SHP77 (cell line): ENCODE results near the gene ATP9B.

Experiments
- DNase-seq, 2 experiments: peaks; one replicate each; lab custom pipeline; 2025; lab: John Stamatoyannopoulos, UW

ATP9B gene

DNA sequence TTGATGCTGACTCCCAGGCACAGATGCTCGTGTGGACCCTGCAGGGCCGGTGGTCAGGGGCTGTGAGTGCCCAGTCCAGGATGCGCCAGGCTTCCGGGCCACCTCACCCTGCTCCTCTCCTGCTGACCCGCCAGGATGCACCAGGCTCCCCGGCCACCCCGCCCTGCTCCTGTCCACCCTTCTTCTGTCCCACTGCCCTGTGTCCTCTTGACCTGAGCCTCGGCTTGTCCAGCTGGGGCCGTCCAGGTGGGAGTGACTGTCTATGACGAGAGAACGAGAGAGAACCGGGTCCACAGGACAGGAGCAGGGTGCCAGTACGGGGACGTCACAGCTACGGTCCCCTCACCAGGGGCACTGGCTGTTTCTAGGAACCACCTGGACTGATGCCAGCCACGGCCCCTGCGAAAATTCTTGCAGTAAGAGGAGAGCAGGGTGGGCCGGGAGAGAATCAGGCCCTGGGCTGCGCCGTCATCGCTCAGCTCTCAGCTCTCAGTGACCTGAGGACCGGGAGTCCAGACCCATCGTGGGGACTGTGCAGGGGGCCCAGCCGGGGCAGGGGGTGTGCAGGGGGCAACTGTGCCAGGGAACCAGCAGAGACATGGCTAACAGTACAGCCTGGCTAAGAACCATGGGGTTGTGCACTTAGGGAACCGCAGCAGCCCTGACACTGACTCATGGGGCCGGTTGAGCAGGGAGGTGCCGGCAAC is 313.6 kb downstream of the ATP9B start:
- DNase-seq: no peak

DNA sequence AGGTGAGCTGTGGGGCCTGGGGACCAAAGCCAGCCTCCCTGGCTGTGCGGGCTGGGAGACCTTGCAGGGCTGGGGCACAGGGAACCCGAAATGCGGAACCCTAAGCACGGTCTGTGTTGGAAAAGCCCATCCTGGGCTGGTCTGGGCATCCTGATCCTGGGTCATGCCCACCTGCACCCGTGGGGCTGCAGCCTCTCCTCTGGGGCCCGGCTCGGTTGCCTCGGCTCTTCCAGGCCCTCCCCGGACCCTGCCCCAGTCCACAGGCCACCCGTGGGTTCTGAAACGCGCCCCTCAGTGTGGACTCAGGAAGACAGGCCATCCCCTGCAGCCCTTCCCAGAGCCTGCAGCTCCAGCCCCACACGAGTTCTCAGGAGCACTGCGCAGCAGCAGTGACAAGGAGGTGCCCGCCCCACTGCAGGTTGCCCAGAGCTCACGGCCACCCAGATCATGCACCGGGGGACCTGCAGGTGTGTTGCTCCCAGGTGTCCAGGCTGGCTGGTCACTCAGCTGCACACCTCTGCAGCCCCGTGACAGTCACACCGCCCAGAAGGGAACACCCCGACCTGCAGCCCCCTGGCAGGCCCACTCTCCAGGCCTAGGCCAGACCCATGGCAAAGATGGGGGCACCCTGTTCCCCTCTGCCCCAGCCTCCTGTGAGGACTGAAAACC is 314.3 kb downstream of the ATP9B start:
- DNase-seq: no peak

DNA sequence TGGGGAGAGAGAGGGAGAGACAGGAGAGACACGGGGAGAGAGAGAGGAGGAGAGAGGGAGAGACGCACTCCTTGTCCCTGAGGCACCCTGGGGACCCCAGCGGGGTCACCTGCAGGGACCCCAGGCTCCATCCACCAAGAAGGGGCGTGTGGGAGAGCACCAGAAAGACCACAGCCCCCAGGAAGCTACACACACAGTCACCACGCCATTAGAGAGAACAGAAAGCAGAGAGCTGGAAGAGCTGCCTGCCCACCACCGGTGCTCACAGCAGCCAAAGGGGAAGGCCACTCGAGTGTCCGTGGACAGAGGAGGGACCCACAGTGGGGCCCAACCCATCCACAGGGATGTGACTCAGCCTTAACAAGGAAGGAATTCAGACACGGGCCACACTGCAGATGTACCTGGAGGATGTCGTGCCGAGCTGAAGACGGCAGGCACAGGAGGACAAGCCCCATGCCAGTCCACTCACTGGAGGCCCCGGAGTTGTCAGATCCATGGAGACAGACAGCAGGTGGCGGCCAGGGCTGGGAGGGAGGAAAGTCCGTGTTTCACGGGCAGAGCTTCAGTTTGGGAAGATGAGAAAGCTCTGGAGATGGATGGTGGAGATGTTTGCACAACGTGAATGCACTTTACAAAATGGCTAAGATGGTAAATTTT is 315.1 kb downstream of the ATP9B start:
- DNase-seq: no peak

DNA sequence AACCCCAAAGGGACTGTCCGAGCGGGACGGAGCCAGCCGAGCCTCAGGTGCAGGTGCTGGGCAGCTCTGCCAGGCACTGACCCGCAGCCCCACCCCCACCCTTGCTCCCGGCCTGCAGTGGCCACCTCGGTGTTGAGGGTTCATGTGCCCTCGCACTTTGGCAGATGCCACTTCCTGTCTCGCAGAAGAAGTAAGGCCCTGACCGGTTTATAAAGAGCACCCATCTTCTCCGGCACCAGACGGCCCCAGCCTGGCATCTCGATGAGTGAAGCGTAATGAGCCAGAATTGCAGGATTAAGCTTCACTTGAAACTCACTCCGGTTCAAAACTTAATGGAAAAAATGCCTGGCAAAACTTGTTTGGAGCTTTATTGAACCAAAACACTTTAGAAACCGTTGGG is 315.6 kb downstream of the ATP9B start:
- DNase-seq: no peak

DNA sequence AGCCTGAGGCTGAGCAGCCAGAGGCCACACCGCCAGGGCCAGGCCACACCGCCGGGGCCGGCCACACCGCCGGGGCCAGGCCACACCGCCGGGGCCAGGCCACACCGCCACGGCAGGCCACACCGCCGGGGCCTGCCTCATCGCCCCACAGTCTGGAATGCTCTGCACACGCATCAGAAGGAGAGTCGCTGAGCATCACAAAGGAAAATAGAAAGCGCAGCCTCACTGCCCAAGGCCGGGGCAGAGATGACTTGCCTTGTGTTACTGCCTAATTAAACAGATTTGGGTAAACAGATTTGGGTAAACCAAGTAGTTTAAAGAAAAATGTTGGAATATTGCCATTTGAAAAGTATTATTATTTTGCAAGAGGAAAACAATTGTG is 316.1 kb downstream of the ATP9B start:
- no peak for DNase-seq

DNA sequence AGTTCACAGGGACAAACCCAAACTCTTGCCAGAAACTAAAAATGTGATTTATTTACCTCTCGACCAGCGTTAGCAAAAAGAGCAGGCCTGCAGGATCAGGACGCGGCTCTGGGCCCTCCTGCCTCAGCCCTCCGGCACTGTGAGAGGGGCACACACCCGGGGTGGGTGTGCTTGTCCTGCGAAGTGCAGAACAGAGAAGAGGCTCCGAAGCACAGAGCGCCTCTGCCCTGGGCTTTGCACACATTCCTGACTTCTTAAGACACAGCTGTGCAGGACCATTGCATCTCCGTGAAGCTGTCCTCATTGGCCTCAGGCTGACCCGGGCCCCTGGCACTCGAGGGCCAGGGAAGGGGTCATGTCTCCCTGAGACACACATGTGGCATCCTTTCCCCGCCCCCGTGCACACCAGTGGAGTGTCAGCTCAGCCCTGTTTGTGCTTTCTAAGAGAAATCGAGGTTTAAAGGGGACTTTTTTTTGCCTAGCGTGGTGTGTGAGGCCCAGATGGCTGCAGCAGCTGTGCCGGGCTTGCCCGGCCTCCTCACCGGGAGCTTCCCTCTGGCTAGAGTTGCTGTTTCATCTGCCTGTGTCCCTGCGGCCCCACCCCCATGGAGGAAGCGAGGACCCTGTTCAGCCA is 316.6 kb downstream of the ATP9B start:
- no peak for DNase-seq

DNA sequence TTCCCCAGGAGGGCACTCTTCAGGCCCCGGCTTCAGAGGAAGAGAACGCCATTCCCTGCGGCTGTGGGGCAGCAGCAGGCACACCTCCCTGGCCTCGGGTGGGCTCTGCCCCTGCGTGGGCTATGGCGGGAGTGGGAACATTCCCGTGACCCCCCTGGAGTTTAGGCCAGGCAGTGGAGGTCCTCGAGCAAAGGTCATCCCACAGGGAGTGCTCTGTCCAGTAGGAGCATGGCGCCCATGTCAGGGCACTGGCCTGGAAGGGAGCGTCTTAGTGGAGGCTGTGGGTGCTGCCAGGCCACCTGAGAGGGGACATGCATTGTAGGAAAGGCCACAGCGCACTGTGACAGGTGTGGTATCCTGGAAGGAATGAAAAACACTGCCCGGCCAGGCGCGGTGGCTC is 317.4 kb downstream of the ATP9B start:
- no peak for DNase-seq

DNA sequence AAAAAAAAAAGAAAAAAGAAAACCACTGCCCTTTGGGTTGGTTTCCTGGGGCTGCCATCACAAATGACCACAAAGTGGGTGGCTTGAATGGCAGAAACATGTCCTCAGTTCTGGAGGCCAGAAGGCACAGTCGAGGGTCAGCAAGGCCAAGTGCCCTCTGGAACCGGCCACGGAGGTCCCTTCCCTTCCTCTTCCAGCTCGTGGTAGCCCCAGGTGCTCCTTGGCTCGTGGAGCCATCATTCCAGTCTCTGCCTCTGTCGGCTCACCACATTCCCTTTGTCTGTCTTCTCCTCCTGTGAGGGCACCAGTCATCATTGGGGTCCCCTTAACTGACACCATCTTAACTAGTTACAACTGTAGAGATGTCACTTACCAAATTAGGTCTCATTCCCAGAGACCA is 318.0 kb downstream of the ATP9B start:
- no peak for DNase-seq

DNA sequence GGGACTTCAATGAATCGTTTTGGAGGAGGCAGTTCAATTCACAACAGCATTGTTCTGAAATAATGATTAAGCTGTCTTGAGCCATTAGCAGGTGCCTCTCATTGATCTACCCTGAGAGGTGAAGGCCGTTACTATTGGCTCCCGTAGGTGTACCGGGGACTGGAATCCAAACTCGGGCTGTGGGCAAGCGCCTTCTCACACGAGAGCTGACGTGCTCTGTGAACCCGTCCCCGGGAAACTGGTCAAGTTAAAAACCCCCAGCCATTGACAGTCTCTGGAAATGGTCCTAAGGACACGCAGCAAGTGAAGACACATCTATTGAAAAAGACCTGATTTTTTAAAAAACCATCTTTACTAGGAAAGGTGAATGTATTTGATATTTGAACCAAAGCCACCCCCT is 318.4 kb downstream of the ATP9B start:
- no peak for DNase-seq

DNA sequence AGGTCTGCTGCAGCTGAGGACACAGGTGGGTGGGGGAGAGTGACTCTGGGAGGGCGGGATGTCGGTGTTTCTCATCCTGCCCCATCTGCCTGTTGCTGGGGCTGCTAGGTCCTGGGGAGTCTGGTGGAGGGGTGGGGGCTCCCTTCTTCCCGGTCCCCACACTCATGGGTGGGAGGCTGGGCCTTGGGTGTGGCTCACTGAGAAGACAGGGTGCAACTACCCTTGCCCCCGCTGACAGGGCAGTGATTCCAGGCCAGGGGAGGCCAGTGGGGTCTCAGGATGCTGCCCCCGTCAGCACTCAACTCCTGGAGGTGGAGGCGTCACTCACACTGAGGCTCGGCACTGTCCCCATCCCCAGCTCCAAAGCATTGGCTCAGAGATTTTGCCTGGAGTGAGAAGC is 318.8 kb downstream of the ATP9B start:
- no peak for DNase-seq

DNA sequence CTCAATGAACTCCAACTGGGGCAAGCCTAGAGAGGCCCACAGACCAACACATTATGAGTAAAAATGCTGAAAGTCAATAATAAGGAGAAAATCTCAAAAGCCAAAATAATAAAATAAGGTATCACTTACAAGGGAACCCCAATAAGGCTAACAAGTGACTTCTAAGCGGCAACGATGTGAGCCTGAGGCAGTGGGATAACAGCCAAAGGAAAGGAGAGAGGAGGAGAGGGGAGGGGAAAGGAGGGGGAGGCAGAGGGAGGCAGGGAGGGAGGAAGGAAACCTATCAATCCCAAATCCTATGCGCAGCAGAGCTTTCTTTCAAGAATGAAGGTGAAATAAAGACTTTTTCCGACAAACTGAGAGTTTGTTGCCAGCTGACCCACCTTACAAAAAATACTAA is 320.5 kb downstream of the ATP9B start:
- no peak for DNase-seq

DNA sequence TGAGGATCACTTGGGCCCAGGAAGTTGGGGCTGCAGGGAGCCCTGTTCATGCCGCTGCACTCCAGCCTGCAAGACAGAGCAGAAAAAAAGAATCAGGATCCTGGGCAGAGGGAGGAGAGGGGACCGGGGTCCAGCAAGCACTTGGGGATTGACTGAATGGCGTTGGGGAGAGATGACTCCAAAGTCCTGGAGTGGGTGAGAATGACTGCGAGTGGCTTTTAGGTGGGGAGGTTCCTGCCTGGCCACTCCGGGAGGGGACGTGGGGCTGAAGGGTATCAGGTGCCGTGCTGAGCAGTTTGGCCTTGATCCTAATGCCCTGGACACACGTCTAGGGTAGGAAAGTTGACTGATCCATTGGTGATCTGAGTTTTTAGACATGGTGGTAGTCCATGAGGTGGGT is 323.0 kb downstream of the ATP9B start:
- DNase-seq: no peak

DNA sequence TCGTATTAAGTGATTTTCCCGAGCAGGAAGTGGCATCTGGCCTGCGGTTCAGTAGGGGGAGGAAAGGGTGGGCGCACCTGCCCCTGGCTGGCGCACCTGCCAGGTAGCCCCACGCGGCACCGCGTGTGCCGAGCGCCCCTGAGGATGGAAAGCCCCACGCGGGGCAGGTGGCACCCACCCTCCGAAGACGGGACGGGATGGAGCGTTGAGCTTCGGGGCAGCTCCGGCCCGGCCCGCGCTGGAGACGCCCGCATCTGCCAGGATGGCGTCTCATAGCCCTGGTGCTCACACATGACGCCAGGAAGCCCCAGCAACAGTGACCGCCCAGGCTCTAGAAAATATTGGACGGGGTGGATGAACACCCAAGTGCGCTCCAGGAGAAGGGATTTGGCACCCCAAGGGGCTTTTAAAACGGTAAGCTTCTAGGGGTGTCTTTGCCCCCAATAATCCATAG is 324.0 kb downstream of the ATP9B start:
- no peak for DNase-seq

DNA sequence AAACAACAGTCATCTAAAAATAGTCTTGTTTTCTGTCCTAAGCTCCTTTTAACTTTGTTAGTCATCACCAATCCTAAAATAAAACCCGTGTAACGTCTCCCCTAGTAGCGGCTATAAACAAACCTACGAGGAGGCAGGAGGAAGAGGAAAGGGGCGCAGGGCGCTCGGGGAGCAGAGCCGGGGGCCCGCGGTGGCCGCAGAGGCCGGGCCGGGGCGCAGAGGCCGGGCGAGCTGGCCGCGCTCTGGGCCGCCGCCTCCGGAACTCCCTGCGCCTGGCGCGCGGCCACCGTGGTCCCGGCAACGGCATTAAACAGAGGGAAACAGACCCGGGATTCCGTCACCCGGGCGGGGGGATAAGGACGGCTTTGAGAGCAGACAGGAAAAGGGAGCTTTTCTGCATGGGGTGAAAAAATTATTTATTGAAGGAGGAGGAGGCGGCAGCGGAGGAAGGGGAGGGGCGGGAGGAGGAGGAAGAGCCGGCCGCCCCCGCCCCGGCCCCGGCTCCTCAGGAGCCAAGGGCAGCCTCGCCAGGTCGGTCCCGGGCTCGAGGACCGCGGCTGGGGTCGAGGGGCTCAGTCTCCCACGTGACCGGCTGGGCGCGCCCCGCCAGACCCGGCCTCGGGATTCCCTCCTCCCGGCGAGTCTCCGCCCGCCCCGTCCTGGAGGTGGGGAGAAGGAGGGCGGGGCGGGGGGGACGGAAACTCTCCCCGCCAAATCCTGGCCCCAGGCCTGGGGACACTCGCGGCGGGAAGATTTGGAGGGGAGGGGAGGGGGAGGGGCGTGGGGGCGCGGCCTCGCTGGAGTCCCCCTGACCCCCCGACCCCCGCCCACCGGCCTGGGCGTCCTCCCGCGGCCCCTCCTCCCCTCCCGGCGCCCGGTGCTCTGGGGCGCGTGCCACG is 324.7 kb downstream of the ATP9B start:
- DNase-seq: peak; percentile 12 to 36

DNA sequence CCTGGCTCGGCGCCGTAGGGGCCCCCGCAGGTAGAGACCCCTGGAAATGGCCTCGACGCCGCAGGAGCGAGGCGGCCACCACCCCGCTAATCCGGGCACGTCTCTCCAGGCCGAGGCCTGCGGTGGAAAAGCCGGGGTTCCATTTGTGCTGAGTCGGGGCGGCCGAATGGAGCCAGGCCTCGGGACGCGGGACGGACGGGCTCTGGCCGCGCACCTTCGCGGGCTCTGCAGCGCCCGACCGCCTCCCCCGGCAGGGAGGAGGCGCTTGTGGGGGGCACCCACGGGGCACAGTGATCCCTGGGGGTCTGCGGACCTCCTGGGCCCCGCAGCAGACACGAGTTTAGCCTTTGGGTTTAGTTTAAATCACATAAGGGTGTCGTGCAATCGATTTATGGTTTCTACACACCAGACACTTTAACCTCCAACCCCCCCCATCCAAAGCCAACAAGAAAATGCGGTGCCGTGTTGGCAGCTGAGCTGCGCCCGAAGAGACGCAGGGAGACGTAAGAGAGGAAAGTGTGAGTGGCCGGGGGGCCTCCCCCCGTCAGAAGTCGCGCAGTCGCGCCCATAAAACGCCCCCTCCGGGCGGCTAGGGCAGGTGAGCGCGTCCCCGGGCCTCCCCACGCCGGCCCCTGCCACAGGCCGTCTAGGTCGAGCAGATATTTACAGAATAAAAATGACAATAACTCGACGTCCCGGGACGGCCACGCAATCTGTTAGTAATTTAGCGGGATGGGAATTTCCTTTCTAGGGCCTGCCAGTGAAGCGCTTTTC is 325.5 kb downstream of the ATP9B start:
- DNase-seq: no peak

DNA sequence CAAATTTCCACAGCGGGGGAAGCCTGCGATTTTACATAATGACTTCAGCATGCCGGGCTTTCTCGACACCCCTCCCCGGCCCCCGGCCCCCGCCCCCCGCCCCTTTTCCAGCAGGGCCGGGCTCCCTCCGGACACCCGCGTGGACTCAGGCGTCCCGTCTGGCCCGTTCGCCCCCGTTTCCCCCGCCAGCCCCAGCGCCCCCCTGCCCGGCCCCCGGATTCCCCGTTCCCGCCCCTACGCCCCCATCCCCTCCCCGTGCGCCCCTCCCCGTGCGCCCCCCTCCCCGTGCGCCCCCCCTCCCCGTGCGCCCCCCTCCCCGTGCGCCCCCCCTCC is 326.1 kb downstream of the ATP9B start:
- no peak for DNase-seq

DNA sequence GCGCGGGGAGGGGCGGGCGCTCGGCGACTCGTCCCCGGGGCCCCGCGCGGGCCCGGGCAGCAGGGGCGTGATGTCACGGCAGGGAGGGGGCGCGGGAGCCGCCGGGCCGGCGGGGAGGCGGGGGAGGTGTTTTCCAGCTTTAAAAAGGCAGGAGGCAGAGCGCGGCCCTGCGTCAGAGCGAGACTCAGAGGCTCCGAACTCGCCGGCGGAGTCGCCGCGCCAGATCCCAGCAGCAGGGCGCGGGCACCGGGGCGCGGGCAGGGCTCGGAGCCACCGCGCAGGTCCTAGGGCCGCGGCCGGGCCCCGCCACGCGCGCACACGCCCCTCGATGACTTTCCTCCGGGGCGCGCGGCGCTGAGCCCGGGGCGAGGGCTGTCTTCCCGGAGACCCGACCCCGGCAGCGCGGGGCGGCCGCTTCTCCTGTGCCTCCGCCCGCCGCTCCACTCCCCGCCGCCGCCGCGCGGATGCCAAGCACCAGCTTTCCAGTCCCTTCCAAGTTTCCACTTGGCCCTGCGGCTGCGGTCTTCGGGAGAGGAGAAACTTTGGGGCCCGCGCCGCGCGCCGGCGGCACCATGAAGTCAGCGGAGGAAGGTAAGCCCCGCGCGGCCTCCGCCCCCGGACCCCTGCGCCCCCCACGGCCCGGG is 326.7 kb downstream of the ATP9B start, which contains the start of gene NFATC1:
TSS of gene NFATC1 (plus strand) at position 170 of the 644 bp plus-strand sequence. CDS start at position 465, 295 bp downstream.
- no peak for DNase-seq

DNA sequence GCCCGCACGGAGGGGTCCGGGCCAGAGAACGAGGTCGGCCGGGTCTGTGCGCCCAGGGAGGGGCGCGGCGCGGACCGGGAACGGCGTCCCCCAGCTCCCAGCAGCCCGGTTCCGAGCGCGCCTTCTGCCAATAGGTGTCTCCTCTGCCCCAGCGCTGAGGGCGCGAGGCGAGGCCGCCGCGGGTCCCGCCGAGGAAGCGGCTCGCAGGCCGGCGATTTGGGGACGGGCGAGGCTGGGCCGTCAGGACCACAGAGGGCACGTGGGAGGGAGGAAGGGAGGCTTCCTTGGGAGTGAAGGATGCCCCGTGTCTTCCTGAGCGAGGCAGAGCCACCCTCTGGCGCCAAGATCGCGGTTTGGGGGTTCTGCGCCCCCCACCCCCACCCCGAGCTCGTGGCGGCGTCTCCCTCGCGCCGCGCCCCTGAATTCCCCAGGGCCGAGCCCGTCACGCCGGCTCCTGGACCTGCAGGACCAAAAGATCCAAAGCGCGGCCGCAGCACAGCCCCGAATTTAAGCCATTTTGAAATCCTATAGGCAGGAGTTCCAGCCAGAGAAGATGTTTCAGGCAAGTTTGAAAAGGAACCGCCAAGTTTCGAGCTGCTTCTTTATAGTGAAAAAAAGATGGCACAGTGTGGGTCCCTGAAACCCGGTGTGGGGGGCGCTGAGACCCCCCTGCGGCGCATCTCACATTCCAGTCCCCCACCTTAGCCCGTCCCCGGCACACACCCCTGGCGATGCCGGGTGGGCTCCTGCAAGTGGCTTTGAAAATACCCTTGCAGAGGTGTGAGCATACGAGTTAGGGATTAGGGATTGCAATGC is 327.4 kb downstream of the ATP9B start:
- no peak for DNase-seq

DNA sequence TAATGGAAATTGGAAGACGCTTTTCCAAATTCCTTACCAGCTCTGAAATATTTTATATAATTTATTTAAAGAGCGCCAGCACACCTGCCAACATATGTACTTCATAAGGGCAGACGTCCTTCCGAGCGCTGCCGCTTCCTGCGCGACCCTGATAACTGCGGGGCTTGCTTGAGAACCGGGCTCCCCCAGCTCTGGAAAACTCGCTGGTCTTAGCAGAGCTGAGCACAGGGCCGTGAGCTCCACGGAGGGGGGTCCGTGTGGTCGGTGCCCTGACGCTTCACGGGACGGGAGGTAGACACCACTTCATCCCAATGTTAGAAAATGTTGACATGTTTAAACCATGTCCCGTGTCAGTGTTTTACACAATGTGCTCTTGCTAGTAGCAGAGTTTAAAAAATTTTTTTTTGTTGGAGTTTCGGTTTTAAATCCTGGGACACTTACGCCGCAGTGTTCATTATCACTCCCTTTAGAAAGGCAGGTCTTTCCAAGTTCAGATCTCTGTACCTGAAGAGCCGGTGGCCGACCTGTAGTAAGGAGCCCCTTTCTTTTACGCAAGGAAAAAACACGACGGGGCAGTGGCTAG is 328.1 kb downstream of the ATP9B start:
- DNase-seq: no peak
